ENCODE measurements around the gene SLC27A5. TPM values are rescaled to one million over a fixed set of nuclear protein-coding genes. Genes with fewer than 3 reads are reported as not detected.
"Not testable (repeated sequence)": the region's sequence is repeated elsewhere in the genome, so short reads cannot be mapped to it uniquely, and the experiment has no call there.

The SLC27A5 gene
- total RNA-seq, 1 donor from 2014 or later: 14.8 TPM

GRCh38 chr19:58499021-58499927, 12.5 kb downstream of the SLC27A5 start:
- H3K4me3 ChIP-seq (ENCODE audit: low read depth, low read length): peak overlapping the region; percentile 75
- TF ChIP-seq CTCF (conservative IDR thresholded peaks at IDR 0.05; ENCODE audit: low read depth, low read length): peak; percentile 43
- DNase-seq (ENCODE audit: low read depth): peak; percentile 83

- peak overlapping the region; percentile 75 for H3K4me3 ChIP-seq (ENCODE audit: low read depth, low read length)
- TF ChIP-seq CTCF (conservative IDR thresholded peaks at IDR 0.05; ENCODE audit: low read depth, low read length): no peak
- DNase-seq (ENCODE audit: low read depth): no peak
Measured at GRCh38 chr19:58498316-58499020, 13.3 kb downstream of the SLC27A5 start.

- no peak overlapping the region for H3K4me3 ChIP-seq (ENCODE audit: low read depth, low read length)
Measured at GRCh38 chr19:58497634-58498170, 14.1 kb downstream of the SLC27A5 start.

GRCh38 chr19:58492265-58492664, 19.5 kb downstream of the SLC27A5 start:
- no peak for TF ChIP-seq CTCF (conservative IDR thresholded peaks at IDR 0.05; ENCODE audit: low read depth, low read length)
- H3K4me3 ChIP-seq (ENCODE audit: low read depth, low read length): no peak overlapping the region
- no peak for DNase-seq (ENCODE audit: low read depth)

More at GRCh38 chr19:58497634-58498170, 14.1 kb downstream of the SLC27A5 start:
- no peak for TF ChIP-seq CTCF (conservative IDR thresholded peaks at IDR 0.05; ENCODE audit: low read depth, low read length)
- DNase-seq (ENCODE audit: low read depth): no peak

GRCh38 chr19:58491393-58491792, 20.4 kb downstream of the SLC27A5 start:
- TF ChIP-seq CTCF (conservative IDR thresholded peaks at IDR 0.05; ENCODE audit: low read depth, low read length): no peak
- H3K4me3 ChIP-seq (ENCODE audit: low read depth, low read length): no peak overlapping the region
- DNase-seq (ENCODE audit: low read depth): no peak

- not testable (repeated sequence) for DNase-seq (ENCODE audit: low read depth); H3K4me3 ChIP-seq (ENCODE audit: low read depth, low read length)
Measured at GRCh38 chr19:58484349-58484748, 27.4 kb downstream of the SLC27A5 start.

GRCh38 chr19:58483776-58484175, 28.0 kb downstream of the SLC27A5 start:
- no peak for DNase-seq (ENCODE audit: low read depth)
- H3K4me3 ChIP-seq (ENCODE audit: low read depth, low read length): no peak overlapping the region
- TF ChIP-seq CTCF (conservative IDR thresholded peaks at IDR 0.05; ENCODE audit: low read depth, low read length): no peak
